ENCODE data around the gene GRID1.

- TF ChIP-seq EZH2 (IDR thresholded peaks at IDR 0.05; ENCODE audit: low read length, unreplicated experiment) (no peak), CTCF (conservative IDR thresholded peaks at IDR 0.05; ENCODE audit: low read depth, low read length) (no peak), EZH2phosphoT487 (IDR thresholded peaks at IDR 0.05; ENCODE audit: borderline replicate concordance, low read length) (no peak)
Measured at GRCh38 chr10:85617751-85618546, 748.6 kb downstream of the GRID1 start.

All from PC-3 (cell line).